Transverse colon (tissue), 4 donors: ENCODE results near the gene NUCB1.

ENCODE experiments used
- EP300 ChIP-seq: sonication (generic); formaldehyde crosslinking; IDR thresholded peaks from one replicate; pipeline ENCODE4 v1.6.1; 2017; ENCODE audit warnings: antibody characterized with exemption, low read depth
- POLR2A ChIP-seq: fragments of 450-650 bp; IDR thresholded peaks from one replicate; pipeline ENCODE4 v1.6.1; 2016; ENCODE audit warnings: antibody characterized with exemption, mild to moderate bottlenecking, moderate library complexity
- POLR2AphosphoS5 ChIP-seq, 3 donors: sonication (generic); formaldehyde crosslinking; IDR thresholded peaks; one replicate each; pipeline ENCODE4 v1.6.1; 2016; ENCODE audit warnings: antibody characterized with exemption in 3 of 3
- TF ChIP-seq, protein P1 (sequence below), 5 experiments: fragments of 200-600 bp in 3 of 5; fragments of 450-650 bp in 2 of 5; sonication (generic) in 3 of 5; IDR thresholded peaks; 1 replicate in 2 of 5; 2 replicates in 3 of 5; pipeline ENCODE4 v1.5.1; 2016 to 2017; ENCODE audit warnings: antibody characterized with exemption in 5 of 5, inconsistent platforms in 3 of 5, mild to moderate bottlenecking in 2 of 5, moderate library complexity in 1 of 5

GRCh38 chr19:48959341-48960239 is 59.5 kb downstream of the NUCB1 start:
- TF ChIP-seq, protein P1, sequence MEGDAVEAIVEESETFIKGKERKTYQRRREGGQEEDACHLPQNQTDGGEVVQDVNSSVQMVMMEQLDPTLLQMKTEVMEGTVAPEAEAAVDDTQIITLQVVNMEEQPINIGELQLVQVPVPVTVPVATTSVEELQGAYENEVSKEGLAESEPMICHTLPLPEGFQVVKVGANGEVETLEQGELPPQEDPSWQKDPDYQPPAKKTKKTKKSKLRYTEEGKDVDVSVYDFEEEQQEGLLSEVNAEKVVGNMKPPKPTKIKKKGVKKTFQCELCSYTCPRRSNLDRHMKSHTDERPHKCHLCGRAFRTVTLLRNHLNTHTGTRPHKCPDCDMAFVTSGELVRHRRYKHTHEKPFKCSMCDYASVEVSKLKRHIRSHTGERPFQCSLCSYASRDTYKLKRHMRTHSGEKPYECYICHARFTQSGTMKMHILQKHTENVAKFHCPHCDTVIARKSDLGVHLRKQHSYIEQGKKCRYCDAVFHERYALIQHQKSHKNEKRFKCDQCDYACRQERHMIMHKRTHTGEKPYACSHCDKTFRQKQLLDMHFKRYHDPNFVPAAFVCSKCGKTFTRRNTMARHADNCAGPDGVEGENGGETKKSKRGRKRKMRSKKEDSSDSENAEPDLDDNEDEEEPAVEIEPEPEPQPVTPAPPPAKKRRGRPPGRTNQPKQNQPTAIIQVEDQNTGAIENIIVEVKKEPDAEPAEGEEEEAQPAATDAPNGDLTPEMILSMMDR (IDR thresholded peaks at IDR 0.05) = no peak
- TF ChIP-seq EP300 (no peak), POLR2A (no peak), POLR2AphosphoS5 (IDR thresholded peaks at IDR 0.05) (no peak)
